GM18909 (cell line): Measurements from ENCODE around the gene ZMIZ1.
A peak's percentile ranks its signal among the peaks of the same experiment; 100 is the strongest.
"Not testable (repeated sequence)": the region's sequence is repeated elsewhere in the genome, so short reads cannot be mapped to it uniquely, and the experiment has no call there.

Experiments used
- ATAC-seq: cut with Tn5 transposase; IDR thresholded peaks from one replicate; pipeline ENCODE4 v1.9.1; 2021; ENCODE audit warnings: mild to moderate bottlenecking; ENCODE audit not compliant: unreplicated experiment, poor library complexity

ZMIZ1 gene

GRCh38 chr10:79268742-79269141 is 200.0 kb downstream of the ZMIZ1 start:
- ATAC-seq: no peak

- ATAC-seq: no peak
Observed at GRCh38 chr10:79269443-79269842, 200.7 kb downstream of the ZMIZ1 start.

GRCh38 chr10:79269969-79270368 is 201.2 kb downstream of the ZMIZ1 start:
- ATAC-seq: no peak

GRCh38 chr10:79270466-79271246 is 201.9 kb downstream of the ZMIZ1 start:
- ATAC-seq: no peak

GRCh38 chr10:79272353-79272752 is 203.6 kb downstream of the ZMIZ1 start:
- ATAC-seq: no peak

GRCh38 chr10:79273604-79274003 is 204.8 kb downstream of the ZMIZ1 start:
- no peak for ATAC-seq

- no peak for ATAC-seq
Observed at GRCh38 chr10:79274279-79275104, 205.7 kb downstream of the ZMIZ1 start.

GRCh38 chr10:79275105-79275430 is 206.3 kb downstream of the ZMIZ1 start:
- no peak for ATAC-seq

GRCh38 chr10:79275431-79275851 is 206.7 kb downstream of the ZMIZ1 start:
- ATAC-seq: no peak

- no peak for ATAC-seq
Observed at GRCh38 chr10:79277579-79278269, 209.0 kb downstream of the ZMIZ1 start.

GRCh38 chr10:79279047-79279446 is 210.3 kb downstream of the ZMIZ1 start:
- not testable (repeated sequence) for ATAC-seq

- ATAC-seq: no peak
Observed at GRCh38 chr10:79280956-79281355, 212.2 kb downstream of the ZMIZ1 start.

- no peak for ATAC-seq
Observed at GRCh38 chr10:79282388-79282787, 213.6 kb downstream of the ZMIZ1 start.

GRCh38 chr10:79283616-79284015 is 214.8 kb downstream of the ZMIZ1 start:
- ATAC-seq: no peak

GRCh38 chr10:79284158-79284871 is 215.5 kb downstream of the ZMIZ1 start:
- ATAC-seq: no peak

GRCh38 chr10:79285315-79286197 is 216.8 kb downstream of the ZMIZ1 start:
- peak; percentile 56 for ATAC-seq

- peak; percentile 85 for ATAC-seq
Observed at GRCh38 chr10:79286318-79286951, 217.7 kb downstream of the ZMIZ1 start.

GRCh38 chr10:79287973-79288723 is 219.4 kb downstream of the ZMIZ1 start:
- no peak for ATAC-seq
